GM12864 (cell line): Measurements from ENCODE around the gene BTF3.

ENCODE experiments used
- DNase-seq: peaks from one replicate; pipeline ENCODE4 v3.0.0-alpha.2; 2011; ENCODE audit warnings: low read depth
- H3K4me3 ChIP-seq: 2 replicates; pipeline ENCODE4 v1.5.1; 2011; ENCODE audit warnings: mild to moderate bottlenecking, low read depth, low read length, control low read depth
- TF ChIP-seq, protein P1 (sequence below): IDR thresholded peaks from 2 replicates; pipeline ENCODE4 v1.5.1; 2011; ENCODE audit warnings: low read depth, mild to moderate bottlenecking, moderate library complexity, low read length, control low read depth, inconsistent platforms; ENCODE audit errors: missing control alignments

BTF3 gene

DNA sequence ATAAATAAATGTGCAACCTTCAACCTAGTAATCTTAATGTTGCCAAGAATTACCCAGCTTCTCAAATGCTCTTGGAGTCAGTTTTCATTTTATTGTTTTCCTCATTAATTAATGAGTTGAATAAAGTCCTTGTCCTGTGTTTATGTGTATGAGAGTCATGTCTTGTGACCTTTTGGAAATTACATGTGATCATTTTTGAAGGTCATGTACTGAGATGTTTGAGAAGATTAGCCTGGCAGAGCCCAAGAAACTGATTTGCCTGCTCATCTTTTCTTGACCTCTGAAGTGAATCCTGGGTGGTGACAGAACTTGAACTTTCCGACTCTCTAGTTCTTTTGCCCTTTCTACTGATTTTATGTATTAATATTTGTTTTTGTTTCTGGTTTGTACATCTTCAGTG lies 51.8 kb downstream of the BTF3 start:
- H3K4me3 ChIP-seq = no peak overlapping the region
- TF ChIP-seq, protein P1, sequence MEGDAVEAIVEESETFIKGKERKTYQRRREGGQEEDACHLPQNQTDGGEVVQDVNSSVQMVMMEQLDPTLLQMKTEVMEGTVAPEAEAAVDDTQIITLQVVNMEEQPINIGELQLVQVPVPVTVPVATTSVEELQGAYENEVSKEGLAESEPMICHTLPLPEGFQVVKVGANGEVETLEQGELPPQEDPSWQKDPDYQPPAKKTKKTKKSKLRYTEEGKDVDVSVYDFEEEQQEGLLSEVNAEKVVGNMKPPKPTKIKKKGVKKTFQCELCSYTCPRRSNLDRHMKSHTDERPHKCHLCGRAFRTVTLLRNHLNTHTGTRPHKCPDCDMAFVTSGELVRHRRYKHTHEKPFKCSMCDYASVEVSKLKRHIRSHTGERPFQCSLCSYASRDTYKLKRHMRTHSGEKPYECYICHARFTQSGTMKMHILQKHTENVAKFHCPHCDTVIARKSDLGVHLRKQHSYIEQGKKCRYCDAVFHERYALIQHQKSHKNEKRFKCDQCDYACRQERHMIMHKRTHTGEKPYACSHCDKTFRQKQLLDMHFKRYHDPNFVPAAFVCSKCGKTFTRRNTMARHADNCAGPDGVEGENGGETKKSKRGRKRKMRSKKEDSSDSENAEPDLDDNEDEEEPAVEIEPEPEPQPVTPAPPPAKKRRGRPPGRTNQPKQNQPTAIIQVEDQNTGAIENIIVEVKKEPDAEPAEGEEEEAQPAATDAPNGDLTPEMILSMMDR = no peak
- no peak for DNase-seq

DNA sequence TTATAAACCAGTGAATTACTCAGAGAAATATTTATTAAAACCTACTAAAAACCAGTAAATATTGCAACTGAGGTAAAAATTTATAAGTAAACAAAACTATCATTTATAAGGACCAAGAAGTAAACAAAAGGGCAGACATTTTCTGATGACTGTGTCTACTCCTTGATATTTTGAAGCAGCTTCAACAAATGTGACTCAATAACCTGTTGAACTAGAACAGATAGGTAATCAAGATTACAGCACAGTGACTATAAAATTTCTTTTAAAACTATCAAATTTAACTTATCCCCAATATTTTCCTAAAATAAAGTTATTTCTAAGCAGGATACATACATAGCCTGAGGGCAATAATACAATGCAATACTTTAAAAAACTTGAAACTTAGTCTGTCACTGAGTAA lies 54.4 kb downstream of the BTF3 start:
- no peak for DNase-seq
- H3K4me3 ChIP-seq = no peak overlapping the region
- TF ChIP-seq, protein P1 = no peak
